NCI-H1092 (cell line): ENCODE measurements around the gene ASB9.
"Not testable (repeated sequence)": the region's sequence is repeated elsewhere in the genome, so short reads cannot be mapped to it uniquely, and the experiment has no call there.

Source experiments
- DNase-seq: peaks from one replicate; lab custom pipeline; 2025; lab: John Stamatoyannopoulos, UW

The ASB9 gene

DNA sequence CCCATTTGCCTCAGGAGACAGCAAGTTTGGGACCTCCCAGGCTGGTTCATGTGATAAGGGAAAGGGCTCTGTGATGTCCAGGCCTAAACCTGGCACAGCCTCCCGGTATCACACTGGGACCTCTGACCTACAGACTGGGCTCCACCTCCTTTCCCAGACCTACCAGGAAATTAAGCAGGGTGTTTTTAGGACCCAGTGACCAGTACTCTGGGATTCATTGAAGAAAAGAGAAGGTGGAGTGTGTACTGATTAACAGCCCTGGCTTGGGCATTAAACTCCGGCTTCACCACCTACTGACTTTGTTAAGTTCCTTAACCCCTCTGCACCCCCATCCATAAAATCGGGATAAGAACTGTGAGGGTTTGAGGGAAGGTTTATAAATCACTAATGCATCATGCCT is 28.6 kb downstream of the ASB9 start:
- no peak for DNase-seq

DNA sequence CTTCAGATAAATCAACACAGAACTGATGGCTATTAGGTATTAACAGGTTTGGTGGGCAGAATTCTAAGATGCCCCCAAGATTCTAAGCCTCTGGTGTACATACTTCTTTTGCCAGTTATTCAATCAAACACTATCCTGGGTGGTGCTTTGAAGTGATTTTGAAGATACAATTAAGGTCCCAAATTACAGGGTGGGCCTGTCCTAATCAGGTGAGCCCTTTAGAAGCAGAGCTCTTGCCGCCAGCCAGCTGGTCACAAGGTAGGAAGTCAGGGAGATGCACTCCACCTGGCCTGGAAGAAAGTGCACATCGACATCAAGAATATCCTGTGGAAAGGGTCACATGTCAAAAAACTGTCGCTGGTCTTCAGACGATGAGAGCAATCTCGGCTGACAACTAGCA is 29.5 kb downstream of the ASB9 start:
- no peak for DNase-seq

- DNase-seq = no peak
Measured at GRCh38 chrX:15236146-15236545, 33.7 kb downstream of the ASB9 start.

- DNase-seq = no peak
Measured at GRCh38 chrX:15235001-15235400, 34.9 kb downstream of the ASB9 start.

DNA sequence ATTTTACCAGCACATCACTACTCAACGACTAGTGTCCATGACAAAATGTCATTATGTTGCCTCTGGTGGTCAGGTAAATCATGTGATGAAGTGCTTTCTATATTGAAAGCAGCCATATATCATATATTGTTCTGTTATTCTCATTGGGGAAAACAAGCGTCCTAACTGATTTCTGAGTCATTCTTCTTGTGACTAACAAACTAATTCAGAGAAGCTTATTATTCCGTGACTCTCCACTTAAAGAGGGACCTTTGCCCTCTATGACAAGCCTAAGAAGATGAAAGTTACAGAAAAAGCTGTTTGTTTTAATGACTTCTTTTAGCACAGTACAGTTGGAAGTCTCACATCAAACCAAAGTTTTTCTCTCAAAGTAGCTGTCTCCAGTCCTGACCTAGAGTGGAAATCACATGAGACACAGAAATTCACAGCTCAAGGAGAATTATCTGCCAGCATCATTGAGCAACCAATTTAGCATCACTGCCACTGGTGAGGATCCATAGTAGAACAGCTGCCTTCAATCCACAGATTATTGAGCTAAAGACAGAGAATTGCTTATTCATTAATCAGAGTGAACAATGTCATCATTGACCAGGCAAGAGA is 36.4 kb downstream of the ASB9 start:
- DNase-seq = no peak

DNA sequence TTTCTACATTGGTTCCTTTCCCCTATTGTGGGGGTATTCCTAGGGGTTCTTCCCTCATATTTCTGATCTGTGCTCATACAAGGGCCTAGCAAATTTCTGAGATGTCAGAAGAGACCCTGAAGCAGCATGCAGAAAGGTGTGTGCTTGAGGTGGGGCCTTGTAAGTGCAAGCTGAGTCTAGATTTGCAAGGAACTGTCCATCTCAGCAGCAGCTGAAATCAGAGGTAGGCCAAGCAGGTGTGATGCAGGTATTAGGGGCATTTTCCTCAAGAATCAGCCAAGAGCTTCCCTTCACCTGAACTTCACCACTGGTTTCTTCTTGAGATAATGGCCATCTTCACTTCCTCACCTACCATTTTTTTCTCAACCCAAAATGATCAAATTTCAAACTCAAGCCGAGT is 45.1 kb downstream of the ASB9 start:
- DNase-seq = no peak

- no peak for DNase-seq
Measured at GRCh38 chrX:15221321-15221720, 48.6 kb downstream of the ASB9 start.

DNA sequence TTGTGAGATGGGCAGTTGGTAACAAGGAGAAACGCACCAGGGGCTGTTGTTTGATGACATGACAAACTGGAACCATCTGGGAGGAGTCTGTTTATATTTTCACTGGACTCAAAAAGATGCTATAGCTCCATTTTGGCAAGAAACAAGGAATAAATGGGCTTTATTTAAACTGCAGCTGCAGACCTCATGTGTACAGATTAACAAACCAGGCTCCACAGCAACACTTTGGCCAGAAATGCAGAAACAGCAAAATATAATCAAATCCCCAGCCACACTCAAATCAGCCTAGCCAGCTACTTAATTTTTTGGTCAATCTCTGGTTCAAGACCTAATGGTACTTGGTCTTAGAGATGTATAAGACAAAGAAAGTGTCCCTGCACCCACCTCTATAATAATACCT is 52.7 kb downstream of the ASB9 start:
- DNase-seq = no peak

DNA sequence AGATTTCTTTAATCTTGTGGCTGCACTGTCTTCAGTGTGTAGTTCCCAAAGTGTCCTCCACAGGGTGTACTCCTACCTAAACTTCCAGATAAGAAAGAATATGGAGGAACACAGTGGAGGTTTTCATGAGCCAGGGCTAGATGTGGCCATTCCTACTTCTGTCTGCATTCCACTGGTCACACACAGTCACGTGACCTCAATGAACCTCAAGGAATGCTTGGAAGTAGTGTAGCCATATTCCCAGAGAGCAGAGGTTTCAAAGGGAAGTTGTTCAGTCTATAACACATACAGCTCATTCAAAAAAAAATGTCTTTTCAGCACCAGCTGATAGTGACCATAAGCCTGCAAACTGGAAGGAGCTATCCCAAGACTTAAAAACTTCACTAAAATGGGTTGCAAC is 53.6 kb downstream of the ASB9 start:
- DNase-seq = no peak

DNA sequence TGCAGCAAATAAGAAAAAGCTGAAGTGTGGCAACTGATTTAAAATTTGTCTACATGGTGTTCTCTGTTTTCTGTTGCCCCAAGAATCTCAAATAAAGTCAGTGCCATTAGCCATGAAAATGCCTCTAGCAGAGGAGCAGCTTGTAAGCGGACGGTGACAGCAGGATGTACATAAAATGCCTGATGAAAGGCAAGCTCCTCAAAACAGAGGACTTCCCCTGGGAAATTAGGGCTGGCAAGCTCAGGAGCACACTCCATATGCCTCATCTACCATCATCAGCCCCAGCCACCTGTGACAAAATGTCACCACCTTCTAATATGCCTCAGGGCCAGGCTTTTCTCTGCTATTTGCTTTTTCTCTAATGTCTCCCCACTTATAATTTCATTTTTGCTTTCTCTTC is 54.5 kb downstream of the ASB9 start:
- no peak for DNase-seq

DNA sequence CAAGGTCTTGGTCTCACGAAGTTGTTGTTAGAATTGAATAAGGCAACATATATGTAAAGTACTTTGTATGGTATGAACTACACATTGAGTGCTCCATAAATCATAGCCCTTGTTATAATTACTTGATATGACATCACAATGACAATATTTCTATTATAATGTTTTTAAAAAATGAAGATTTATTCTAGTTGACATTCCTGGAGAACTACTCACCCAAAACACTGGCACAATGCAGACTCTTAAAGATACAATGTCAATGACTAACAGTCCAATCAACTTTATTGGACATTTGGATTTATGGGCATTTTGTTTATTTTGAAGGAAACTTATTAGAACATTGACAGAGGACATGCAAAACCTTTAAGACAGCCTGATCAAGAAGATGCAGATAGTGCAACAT is 55.3 kb downstream of the ASB9 start:
- no peak for DNase-seq

DNA sequence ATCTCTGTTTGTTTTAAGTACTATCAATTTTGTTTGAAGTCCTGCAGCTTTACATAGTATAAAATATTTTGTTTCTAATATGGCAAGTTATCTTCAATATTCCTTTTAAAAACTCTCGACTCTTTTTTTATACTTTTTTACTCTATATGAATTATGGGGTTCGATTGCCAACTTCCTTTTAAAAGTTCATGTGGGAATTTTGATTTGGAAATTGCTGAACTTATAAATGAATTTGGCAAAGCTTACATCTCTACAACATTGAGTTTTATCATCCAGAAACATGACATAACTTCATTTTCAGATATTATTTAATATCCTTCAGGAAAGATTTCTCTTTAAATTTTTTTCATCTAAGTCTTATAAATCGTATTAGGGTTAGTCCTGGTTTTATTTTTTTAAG is 60.8 kb downstream of the ASB9 start:
- DNase-seq = no peak

- no peak for DNase-seq
Measured at GRCh38 chrX:15207994-15208393, 61.9 kb downstream of the ASB9 start.

DNA sequence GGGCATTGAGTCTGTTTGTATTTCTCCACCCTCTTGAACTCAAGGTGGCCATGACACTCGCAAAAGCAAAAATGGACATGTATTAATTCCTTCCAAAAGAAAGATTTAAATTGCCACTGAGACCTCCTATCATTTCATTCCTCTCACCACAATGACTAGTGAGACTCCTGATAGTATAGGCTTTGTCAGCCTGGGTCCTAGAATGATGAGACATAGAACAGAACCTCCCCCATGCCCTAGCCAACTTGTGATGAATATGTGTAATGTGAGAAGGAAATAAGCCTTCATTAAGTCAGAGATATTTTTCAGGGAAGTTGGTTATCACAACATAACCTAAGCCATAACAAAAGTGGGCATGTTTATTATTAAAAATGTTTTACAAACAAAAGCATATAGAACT is 62.5 kb downstream of the ASB9 start:
- DNase-seq = no peak

- DNase-seq = peak; percentile 77
Measured at GRCh38 chrX:15206306-15206705, 63.6 kb downstream of the ASB9 start.

DNA sequence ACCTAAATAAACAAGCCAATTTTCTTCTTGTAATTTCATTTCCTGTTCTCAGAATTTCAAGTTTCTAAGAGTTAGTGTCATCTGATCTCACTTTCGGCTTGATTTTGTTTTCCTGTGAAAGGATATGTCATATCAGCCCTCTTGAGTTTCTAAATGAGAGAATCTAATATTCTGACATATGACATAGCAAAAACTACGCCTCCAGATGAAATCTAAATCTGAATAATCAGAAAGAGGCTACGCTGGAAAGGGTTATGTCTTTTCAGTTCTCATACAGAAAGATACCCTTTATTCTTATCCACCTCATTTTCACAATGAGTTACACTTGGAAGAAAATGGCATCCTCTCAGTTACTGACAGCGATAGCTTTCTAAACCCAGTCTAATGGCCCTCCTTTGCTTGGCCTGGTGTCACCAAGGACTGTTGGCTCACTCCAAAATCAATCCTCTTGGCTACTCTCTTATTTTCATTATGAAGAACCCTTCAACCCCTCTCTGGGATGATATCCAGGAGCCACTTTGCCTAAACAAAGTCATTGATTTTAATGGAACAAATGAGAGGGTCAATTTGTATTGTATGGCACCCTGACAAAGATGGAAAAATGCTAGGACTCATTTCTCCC is 65.6 kb downstream of the ASB9 start:
- DNase-seq = peak; percentile 90

DNA sequence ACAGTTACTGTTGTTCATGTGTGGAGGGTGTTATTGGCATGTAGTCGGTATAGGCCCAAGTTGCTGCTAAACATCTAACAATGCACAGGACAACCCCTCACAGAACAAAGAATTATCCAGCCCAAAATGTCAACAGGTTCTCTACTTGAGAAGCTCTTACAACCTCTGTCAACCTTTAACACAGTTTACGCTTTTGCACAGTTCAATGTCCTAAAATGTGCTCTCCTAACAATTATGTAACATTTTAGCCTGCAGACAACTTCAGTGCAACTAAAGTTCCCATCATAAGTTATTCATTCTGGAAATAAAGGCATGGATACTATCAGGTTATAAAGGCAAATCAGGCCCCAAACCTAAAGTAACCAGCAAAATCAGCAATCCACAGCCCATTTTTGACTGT is 66.2 kb downstream of the ASB9 start:
- no peak for DNase-seq

DNA sequence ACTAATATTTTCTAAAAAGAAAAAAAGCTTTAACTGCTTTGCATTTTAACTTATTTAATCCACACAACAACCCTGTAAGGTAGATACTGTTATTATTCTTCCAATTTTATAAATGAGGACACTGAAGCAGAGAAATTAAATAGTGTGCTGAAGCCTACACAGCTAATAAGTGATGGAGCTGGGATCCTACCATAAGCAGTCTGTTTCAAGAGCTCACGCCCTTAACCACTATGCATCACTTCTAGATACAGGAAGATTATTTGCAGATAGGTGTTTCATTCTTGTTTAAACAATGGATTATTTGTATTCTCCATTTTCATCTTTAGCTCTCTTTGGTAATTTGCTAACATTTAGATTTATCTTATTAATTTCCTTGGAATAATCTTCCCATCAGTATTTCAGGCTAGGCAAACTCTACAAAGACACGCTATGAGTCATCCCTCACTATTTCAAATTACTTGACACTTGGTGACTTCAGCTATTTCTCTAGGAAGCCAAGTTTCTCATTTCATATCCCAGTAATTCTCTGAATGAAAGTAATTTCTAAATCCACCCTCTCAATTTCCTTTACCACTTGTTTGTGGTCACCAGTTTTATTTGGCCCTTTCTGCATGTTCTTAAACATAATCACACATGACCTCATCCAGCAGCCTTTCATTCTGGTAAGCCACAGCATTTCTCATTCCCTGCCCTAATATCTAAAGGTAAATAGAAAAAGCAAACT is 67.3 kb downstream of the ASB9 start:
- DNase-seq = no peak

DNA sequence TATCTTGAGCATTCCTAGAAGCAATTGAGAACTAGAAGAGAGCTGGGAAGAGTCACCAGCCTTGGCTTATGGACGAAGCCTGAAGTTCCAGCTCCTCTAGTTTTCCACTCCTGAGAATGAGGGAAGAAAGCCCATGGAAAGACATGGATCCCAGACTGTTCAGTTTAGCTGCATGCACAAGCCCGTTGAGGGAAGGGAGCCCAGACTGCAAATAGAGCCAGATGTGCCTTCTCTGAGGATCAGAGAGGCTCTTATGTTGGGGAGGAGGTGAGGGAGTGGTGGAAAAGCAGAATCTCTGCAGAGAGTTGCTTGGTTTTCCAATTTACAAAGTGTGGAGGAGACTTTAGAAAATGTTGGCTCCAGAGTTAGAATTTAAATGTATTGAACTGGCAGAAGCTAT is 69.0 kb downstream of the ASB9 start:
- DNase-seq = no peak

GRCh38 chrX:15198608-15199202 is 71.2 kb downstream of the ASB9 start:
- not testable (repeated sequence) for DNase-seq

DNA sequence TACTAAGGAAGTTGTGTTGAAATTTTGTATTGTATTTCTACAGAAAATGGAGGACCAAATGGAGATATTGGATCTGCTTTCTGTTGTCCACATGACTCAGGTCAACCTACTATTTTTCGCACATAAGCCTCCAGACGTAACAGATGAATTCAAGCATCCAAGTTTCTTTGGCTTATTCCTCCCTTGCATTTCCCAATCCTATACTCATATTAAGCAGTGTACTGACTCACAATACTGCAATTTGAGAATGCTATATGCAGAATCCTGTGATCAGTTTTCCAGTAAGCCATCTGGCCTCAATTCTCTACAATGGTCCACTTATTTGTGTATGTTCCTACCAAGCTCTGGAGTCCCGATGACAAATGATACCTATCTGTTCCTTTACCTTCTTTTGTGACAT is 75.7 kb downstream of the ASB9 start:
- DNase-seq = no peak
